GM20431 (cell line): ENCODE results near the gene LRIT2.
"Not testable (repeated sequence)": the region's sequence is repeated elsewhere in the genome, so short reads cannot be mapped to it uniquely, and the experiment has no call there.

Source experiments
- in situ Hi-C: fragments of 300-500 bp; cut with MseI, MboI; formaldehyde crosslinking; loops from one replicate; pipeline ENCODE4 v1.15.0; 2020; ENCODE audit warnings: low sequenced_read_pairs; ENCODE audit not compliant: unreplicated experiment

Gene LRIT2

GRCh38 chr10:84193327-84193726 is 32.0 kb downstream of the LRIT2 start:
- in situ Hi-C loops = no loop called here

GRCh38 chr10:84191106-84191505 is 34.2 kb downstream of the LRIT2 start:
- in situ Hi-C loops = no loop called here

DNA sequence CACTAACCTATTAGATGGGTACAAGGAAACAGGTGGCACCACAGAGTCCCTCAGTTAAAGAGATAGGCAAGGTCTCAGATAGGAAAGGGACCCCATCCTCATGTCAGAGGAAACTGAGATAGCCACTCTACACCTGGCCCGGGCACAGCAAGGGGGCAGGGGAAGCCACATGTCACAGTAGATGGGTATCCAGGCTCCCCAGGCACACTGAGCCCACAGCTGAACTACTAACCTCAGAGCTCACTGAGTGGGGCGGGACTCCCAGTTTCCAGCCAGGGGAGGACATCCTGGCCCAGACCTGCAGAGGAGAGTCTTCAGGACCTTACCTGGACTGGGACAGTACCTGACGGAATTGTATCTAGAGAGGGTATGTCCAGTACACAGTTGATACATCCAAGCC is 34.7 kb downstream of the LRIT2 start:
- in situ Hi-C loops = no loop called here

DNA sequence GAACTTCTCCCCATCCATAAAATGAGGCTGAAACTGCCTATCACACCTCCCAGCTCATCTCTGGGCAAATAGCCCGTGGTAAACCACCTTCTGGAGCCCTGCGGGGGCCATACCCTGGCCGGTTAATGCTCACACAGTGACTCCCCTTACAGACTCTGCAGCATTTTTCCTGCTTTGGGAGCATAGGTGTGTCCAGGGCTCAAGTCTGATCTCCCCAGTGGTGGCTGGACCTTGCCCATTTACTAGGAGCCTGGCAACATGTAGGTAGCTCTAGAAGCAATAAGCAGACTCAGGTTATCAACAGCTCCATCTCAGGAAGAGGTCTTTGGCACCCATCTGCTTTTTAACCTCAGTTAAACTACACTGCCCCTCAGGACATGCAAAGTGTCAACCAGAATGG is 36.5 kb downstream of the LRIT2 start:
- in situ Hi-C loops = no loop called here

DNA sequence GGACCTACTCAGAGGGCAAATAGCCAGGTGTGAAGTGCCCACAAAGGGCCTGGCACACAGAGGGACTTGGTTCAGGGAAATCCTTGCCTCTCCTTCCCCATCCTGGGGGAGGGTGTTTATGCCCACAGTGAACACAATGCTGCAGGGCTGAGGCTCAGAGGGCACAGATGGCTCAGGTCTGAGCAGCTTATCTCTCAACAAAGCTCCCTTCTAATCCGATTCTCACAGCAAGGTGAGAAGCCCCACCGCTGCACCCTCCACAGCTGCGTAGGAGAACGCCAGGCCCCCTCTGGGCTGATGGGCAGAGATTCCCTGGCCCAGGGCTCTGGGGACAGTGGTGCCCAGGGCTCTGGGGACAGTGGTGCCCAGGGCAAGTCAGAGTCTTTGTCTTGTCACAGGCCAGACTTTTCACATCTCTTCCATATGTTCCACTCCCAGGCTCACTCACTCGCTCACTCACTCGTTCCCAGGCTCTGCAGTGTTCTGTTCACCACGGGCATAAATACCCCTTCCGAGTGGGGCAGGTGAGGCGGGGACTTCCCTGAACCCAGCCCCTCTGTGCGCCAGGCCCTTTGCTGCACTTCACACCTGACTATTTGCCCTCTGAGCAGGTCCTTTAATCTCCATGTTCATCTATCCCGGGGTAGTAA is 39.7 kb downstream of the LRIT2 start:
- in situ Hi-C loops = no loop called here

GRCh38 chr10:84184517-84184916 is 40.8 kb downstream of the LRIT2 start:
- in situ Hi-C loops = no loop called here

DNA sequence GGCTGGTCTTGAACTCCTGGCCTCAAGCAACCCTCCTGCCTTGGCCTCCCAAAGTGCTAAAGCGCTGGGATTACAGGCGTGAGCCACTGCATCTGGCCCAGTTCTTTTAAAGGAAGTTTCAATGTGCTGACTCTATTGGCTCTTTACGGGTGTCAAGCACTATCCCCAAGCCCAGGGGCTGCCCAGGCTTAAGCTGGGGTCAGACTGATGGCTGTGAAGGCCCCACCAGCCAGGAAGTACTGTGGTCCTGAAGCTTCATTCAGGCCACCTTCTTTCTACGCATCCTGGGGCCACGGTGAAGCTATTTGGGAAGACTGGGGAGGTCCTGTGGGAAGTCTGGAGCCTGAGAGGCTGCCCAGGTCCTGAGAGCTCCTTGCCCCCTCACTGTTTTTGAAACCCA is 43.7 kb downstream of the LRIT2 start:
- in situ Hi-C loops = no loop called here

DNA sequence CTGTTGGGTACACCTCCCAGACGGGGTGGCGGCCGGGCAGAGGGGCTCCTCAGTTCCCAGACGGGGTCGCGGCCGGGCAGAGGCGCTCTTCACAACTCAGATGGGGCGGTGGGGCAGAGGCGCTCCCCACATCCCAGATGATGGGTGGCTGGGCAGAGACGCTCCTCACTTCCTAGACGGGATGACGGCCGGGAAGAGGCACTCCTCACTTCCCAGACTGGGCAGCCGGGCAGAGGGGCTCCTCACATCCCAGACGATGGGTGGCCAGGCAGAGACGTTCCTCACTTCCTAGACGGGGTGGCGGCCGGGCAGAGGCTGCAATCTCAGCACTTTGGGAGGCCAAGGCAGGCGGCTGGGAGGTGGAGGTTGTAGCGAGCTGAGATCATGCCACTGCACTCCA is 45.0 kb downstream of the LRIT2 start:
- in situ Hi-C loops = not testable (repeated sequence)

DNA sequence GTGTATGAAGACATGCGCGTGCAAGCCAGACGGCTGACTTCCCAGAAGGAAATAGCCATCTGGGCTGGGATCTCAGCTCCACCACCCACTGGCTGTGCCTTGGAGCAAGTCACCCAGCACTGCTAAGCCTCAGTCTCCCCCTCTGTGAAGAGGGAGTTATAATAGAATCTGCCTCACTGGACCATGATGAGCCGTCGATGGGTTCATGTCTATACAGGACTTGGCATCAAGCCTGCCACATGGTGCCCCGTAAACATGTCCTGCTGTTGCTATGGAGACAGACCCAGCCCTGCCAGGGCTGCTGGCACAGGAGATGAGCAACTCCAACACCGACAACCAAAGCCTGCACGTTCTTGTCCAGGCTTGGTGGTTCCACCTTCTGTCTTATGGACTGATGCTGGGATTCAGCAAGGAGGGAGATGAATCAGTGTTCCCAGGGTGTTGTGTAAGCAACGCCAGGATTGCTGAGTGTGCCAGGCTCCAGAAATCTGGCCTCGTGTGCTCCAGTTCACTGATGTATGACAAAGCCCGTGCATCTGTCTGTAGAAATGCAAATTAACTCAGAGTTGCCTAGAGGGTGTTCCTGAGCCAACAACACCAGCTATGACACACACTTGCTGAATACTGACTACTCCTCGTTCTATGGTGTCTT is 46.2 kb downstream of the LRIT2 start:
- in situ Hi-C loops = no loop called here

DNA sequence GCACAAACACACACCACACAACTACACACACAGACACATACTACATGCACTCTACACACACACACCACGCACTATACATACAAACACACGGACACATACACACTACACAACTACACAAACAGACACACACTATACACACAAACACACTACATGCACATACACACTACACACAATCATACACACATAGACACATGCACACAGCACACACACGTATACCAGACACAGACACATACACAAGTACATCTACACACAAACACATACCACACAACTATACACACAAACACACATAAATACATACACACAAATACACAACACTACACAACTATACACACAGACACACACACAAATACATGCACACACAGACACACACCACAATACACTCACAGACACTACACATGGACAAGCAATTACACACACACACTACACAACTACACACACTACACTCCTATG is 47.2 kb downstream of the LRIT2 start:
- in situ Hi-C loops = no loop called here

GRCh38 chr10:84177541-84178141 is 47.7 kb downstream of the LRIT2 start:
- in situ Hi-C loops = no loop called here

- in situ Hi-C loops = no loop called here
These were observed 48.4 kb downstream of the LRIT2 start for GRCh38 chr10:84176836-84177474.

DNA sequence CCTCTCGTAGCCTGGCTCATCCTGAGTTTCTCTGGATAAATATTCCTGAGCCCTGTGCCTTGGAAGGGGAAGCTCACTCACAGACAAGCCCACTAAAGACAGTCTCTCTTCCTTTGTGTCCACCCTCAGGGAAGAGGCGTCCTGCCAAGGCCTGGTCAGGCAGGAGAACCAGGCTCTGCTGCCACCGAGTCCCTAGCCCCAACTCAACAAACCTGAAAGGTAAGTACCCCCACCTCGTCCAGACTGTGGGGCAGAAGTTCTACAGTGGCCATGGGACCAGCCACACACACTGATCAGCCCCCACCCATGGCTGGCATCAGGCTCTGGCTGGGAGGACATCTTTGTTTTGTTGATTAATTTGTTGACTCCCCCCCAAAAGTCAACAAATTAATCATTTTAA is 49.0 kb downstream of the LRIT2 start:
- in situ Hi-C loops = no loop called here

GRCh38 chr10:84175436-84175835 is 49.9 kb downstream of the LRIT2 start:
- in situ Hi-C loops = no loop called here

GRCh38 chr10:84173501-84173929 is 51.8 kb downstream of the LRIT2 start, which contains the start of gene GPR15LG:
Gene GPR15LG (plus strand): TSS chr10:84173801. CDS start chr10:84173852, 51 bp downstream.
- in situ Hi-C loops = no loop called here

GRCh38 chr10:84172467-84173356 is 52.6 kb downstream of the LRIT2 start:
- in situ Hi-C loops = no loop called here

- in situ Hi-C loops = not testable (repeated sequence)
These were observed 53.5 kb downstream of the LRIT2 start for GRCh38 chr10:84171700-84172466.

DNA sequence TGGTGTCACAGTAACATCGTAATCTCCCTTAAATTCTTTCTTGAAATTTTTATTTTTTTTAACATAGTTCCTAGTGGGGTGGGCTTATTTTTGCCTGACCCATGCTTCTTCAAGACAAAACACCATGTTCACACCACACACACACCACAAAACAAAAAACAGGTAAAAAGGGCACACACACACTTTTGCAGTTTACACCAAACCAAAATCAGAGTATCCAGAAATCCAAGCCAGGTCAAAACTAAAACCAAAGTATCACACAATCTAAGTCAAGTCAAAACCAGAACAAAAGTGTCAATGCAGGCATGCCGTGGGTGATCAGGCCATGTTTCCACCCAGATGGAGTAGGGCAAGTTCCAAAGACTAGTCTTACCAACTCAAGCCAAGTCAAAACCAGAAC is 54.1 kb downstream of the LRIT2 start:
- in situ Hi-C loops = not testable (repeated sequence)
